SU-DHL-6 (cell line): ENCODE data around the gene RAB3B.

Source experiments
- H2AFZ ChIP-seq: fragments of 200-600 bp; sonication (generic); 2 replicates; pipeline ENCODE4 v1.6.1; 2014; ENCODE audit warnings: low read depth, mild to moderate bottlenecking, moderate library complexity, mixed read lengths, antibody characterized with exemption, low read length; ENCODE audit not compliant: severe bottlenecking
- H3F3A ChIP-seq: fragments of 200-600 bp; shearing (Covaris generic); 2 replicates; pipeline ENCODE4 v1.6.0; 2016; ENCODE audit warnings: antibody characterized with exemption, mild to moderate bottlenecking; ENCODE audit not compliant: insufficient read depth
- H3K27ac ChIP-seq: fragments of 200-600 bp; sonication (generic); 2 replicates; pipeline ENCODE4 v1.5.1; 2016; ENCODE audit warnings: low read depth, mild to moderate bottlenecking, low read length, moderate library complexity, mixed read lengths
- H3K27me3 ChIP-seq: fragments of 200-600 bp; sonication (generic), shearing (Covaris generic); 2 replicates; pipeline ENCODE4 v1.6.0; 2014; ENCODE audit warnings: mild to moderate bottlenecking, low read length
- H3K36me3 ChIP-seq: fragments of 200-600 bp; sonication (generic); 2 replicates; pipeline ENCODE4 v1.6.1; 2014; ENCODE audit warnings: mild to moderate bottlenecking, low read length, mixed read lengths
- H3K4me2 ChIP-seq: fragments of 300-600, 200-600 bp; shearing (Covaris generic), sonication (generic); 2 replicates; pipeline ENCODE4 v1.6.0; 2014; ENCODE audit warnings: low read length, low read depth, mild to moderate bottlenecking; ENCODE audit not compliant: poor library complexity, severe bottlenecking
- H3K4me3 ChIP-seq: fragments of 200-600 bp; sonication (generic); 2 replicates; pipeline ENCODE4 v1.5.1; 2014; ENCODE audit warnings: antibody characterized with exemption, low read length, mild to moderate bottlenecking, mixed read lengths; ENCODE audit not compliant: insufficient read depth, poor library complexity, severe bottlenecking
- H3K79me2 ChIP-seq: fragments of 200-600 bp; sonication (generic); 2 replicates; pipeline ENCODE4 v1.6.1; 2014; ENCODE audit warnings: mild to moderate bottlenecking, low read length, moderate library complexity; ENCODE audit not compliant: insufficient read depth
- H3K9ac ChIP-seq: fragments of 200-600 bp; sonication (generic); 2 replicates; pipeline ENCODE4 v1.7.0; 2014; ENCODE audit warnings: mild to moderate bottlenecking, low read length
- H3K9me2 ChIP-seq: fragments of 200-600 bp; sonication (generic); replicated peaks from 2 replicates; pipeline ENCODE4 v1.6.1; 2014; ENCODE audit warnings: low read length; ENCODE audit not compliant: insufficient read depth
- H3K9me3 ChIP-seq: fragments of 200-600 bp; sonication (generic); 2 replicates; pipeline ENCODE4 v1.6.1; 2014; ENCODE audit warnings: low read length, mixed read lengths; ENCODE audit not compliant: insufficient read depth
- H4K20me1 ChIP-seq: fragments of 200-600 bp; sonication (generic); 2 replicates; pipeline ENCODE4 v1.6.1; 2014; ENCODE audit warnings: low read depth, mild to moderate bottlenecking, antibody characterized with exemption, low read length, moderate library complexity, mixed read lengths
- CTCF ChIP-seq: fragments of 200-600 bp; sonication (generic); IDR thresholded peaks from one replicate; pipeline ENCODE4 v1.5.1; 2017; ENCODE audit warnings: antibody characterized with exemption, mild to moderate bottlenecking, low read length, moderate library complexity; ENCODE audit not compliant: insufficient read depth, poor library complexity, severe bottlenecking
- EZH2phosphoT487 ChIP-seq: fragments of 200-600 bp; sonication (generic), shearing (Covaris generic); conservative IDR thresholded peaks from 2 replicates; pipeline ENCODE4 v1.6.1; 2018; ENCODE audit warnings: mild to moderate bottlenecking, antibody characterized with exemption, low read length, moderate library complexity, mixed read lengths

RAB3B gene

GRCh38 chr1:52034050-52034384 lies 43.5 kb upstream of the RAB3B start:
- peak overlapping the region; percentile 79 for H3K9ac ChIP-seq
- no peaks in the 10 kb centered on the region for H3K27me3 ChIP-seq
- peaks cover 9% of the 10 kb centered on the region; the same call in 1 of the 2 replicates for H3K36me3 ChIP-seq
- no peaks in the 10 kb centered on the region for H3K9me2 ChIP-seq
- peaks cover 16% of the 10 kb centered on the region for H3F3A ChIP-seq
- H3K9me3 ChIP-seq: no peaks in the 10 kb centered on the region
- peak overlapping the region; percentile 69 for H2AFZ ChIP-seq
- H3K79me2 ChIP-seq: peaks cover 43% of the 10 kb centered on the region
- H3K4me3 ChIP-seq: peak overlapping the region; percentile 84
- peak overlapping the region; percentile 81 for H3K4me2 ChIP-seq
- peaks cover 15% of the 10 kb centered on the region; the same call in 1 of the 2 replicates for H4K20me1 ChIP-seq
- TF ChIP-seq EZH2phosphoT487: no peak
- no peak for TF ChIP-seq CTCF
- peak overlapping the region; percentile 9; the same call in 1 of the 2 replicates for H3K27ac ChIP-seq

- Histone ChIP-seq H3K9me3 (no peaks in the 10 kb centered on the region), H3K9ac (peak within 1 kb of the TSS; percentile 79), H3K4me3 (peak within 1 kb of the TSS; percentile 84), H2AFZ (peak within 1 kb of the TSS; percentile 69), H3K27ac (peak within 1 kb of the TSS; percentile 49), H3F3A (peaks cover 18% of the 10 kb centered on the region), H3K36me3 (peaks cover 9% of the 10 kb centered on the region; the same call in 1 of the 2 replicates), H3K27me3 (no peaks in the 10 kb centered on the region), H3K9me2 (no peaks in the 10 kb centered on the region), H3K79me2 (peaks cover 43% of the 10 kb centered on the region), H3K4me2 (peak within 1 kb of the TSS; percentile 81), H4K20me1 (peaks cover 15% of the 10 kb centered on the region; the same call in 1 of the 2 replicates)
- TF ChIP-seq CTCF: no peak
- TF ChIP-seq EZH2phosphoT487: no peak
These were observed 42.9 kb upstream of the RAB3B start, which contains the start of gene KTI12 for GRCh38 chr1:52033190-52034049. Gene KTI12 (minus strand): TSS chr1:52033810. CDS start chr1:52033761, 49 bp downstream.

DNA sequence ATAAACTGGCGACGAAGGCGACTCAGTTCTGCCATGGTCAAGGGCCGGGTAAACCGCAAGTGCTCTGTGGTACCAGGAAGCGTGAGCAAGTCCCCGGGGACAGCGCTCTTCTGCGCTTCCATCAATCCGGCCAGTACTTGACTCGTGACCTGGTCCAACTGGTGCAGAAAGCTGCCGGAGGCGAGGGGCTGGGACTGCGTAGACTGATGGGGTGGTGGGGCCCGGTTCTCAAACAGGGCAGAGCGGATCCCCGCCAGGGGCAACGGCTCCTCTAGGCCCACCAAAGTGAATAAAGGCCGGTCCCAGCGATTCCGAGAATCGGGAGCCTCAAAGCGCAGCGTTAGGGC lies 42.3 kb upstream of the RAB3B start:
- peaks cover 9% of the 10 kb centered on the region; the same call in 1 of the 2 replicates for H3K36me3 ChIP-seq

More for the DNA sequence above, 42.3 kb upstream of the RAB3B start:
- TF ChIP-seq EZH2phosphoT487: no peak
- TF ChIP-seq CTCF: no peak
- Histone ChIP-seq H4K20me1 (peaks cover 15% of the 10 kb centered on the region; the same call in 1 of the 2 replicates), H3K4me3 (peak overlapping the region; percentile 84), H3K4me2 (peak overlapping the region; percentile 81), H2AFZ (no peak overlapping the region), H3K79me2 (peaks cover 43% of the 10 kb centered on the region), H3F3A (peaks cover 20% of the 10 kb centered on the region), H3K9ac (peak overlapping the region; percentile 79), H3K27ac (peak overlapping the region; percentile 49), H3K9me2 (no peaks in the 10 kb centered on the region), H3K27me3 (no peaks in the 10 kb centered on the region), H3K9me3 (no peaks in the 10 kb centered on the region)
